ENCODE data around the gene TRAFD1. TPM values are rescaled to one million over a fixed set of nuclear protein-coding genes. Genes with fewer than 3 reads are reported as not detected.

TRAFD1 gene, protein sequence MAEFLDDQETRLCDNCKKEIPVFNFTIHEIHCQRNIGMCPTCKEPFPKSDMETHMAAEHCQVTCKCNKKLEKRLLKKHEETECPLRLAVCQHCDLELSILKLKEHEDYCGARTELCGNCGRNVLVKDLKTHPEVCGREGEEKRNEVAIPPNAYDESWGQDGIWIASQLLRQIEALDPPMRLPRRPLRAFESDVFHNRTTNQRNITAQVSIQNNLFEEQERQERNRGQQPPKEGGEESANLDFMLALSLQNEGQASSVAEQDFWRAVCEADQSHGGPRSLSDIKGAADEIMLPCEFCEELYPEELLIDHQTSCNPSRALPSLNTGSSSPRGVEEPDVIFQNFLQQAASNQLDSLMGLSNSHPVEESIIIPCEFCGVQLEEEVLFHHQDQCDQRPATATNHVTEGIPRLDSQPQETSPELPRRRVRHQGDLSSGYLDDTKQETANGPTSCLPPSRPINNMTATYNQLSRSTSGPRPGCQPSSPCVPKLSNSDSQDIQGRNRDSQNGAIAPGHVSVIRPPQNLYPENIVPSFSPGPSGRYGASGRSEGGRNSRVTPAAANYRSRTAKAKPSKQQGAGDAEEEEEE
- total RNA-seq (2021; fragmentation: NEBNext Ultra II Directional; extraction: Animal tissue kit (Norgen Biotek cat#: 25700)) (33.1 and 36.3 TPM in 2 replicates), polyA plus RNA-seq (2011; rRNA removed) (16.1 and 18.1 TPM in 2 replicates), polyA minus RNA-seq (2011; rRNA and poly(A)+ RNA removed) (28.5 and 32.7 TPM in 2 replicates)
- polyA plus RNA-seq (2011; cell fraction: cytosol; rRNA removed) = 24.2 TPM
- 20.6 TPM for polyA plus RNA-seq (2011; cell fraction: nucleus; rRNA removed)
- 28.4 to 33.5 TPM (median 31.0 TPM) in 4 replicates for polyA plus RNA-seq (2012, experiment 1 of 2)
- 25.2 TPM for polyA plus RNA-seq (2012, experiment 2 of 2)
- polyA plus RNA-seq (2013, experiment 1 of 2) = 17.9 TPM
- polyA plus RNA-seq (2013, experiment 2 of 2) = 16.1 TPM
- 10.0 TPM for polyA minus RNA-seq (2011; cell fraction: cytosol; rRNA and poly(A)+ RNA removed)
- 11.2 TPM for polyA minus RNA-seq (2011; cell fraction: nucleus; rRNA and poly(A)+ RNA removed)
- long read RNA-seq, experiment 1, transcript TRAFD1-202 (12 exons, 2,697 nt) = major isoform, 11 of 43 reads
- long read RNA-seq, experiment 1, partial matches to known transcripts = 25 of 43 reads
- long read RNA-seq, experiment 1, other reads (novel, unspliced or antisense) = 6 of 43 reads
- long read RNA-seq, experiment 2, transcript TRAFD1-202 (12 exons, 2,697 nt) = major isoform, 7 of 16 reads
- long read RNA-seq, experiment 2, partial matches to known transcripts = 9 of 16 reads
- long read RNA-seq, experiment 2, other reads (novel, unspliced or antisense) = 0 of 16 reads

DNA sequence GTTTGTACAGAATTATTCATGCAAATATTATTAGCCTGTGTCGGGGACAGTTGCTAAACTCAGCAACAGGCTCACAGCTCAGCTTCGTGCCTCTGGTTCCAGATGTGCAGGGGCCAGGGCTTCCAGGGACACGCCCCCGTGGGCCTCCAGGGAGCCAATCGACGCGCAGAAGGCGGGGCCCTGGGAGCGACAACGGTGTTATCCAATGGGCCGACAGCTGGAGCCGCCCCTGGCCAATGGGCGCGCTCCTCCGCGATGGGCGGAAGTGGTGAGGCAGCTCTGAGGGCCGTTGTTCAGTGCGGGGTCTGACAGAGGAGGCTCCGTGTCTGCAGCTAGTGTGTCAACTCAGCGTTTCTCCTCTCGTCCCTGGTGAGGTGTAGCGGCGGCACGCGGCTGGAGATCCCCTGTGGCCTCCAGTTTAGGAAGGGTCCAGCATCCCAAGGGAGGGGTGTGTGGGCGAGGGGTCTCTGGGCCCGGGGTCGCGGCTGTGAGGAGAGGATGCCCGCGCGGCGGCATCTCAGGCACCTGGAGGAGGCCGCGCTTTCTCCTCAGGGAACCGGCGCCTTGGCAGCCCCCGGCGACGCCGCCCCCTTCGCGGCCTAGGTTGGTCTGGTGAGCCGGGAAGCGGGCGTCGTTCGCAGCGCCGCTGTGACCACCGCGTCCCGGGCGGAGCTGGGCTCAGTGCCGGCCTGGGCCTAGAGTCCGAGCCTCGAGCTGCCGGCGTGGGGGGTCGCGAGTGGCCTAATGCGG lies at the start of gene TRAFD1:
TSS of gene TRAFD1 (plus strand) at position 311 of the 750 bp plus-strand sequence. CDS start 4,963 bp downstream, outside the sequence.
- Histone ChIP-seq H4K20me1 (replicated peaks in 1 of 2; ENCODE audit: control insufficient read depth in 1 of 2, insufficient read depth in 2 of 2, low read length in 2 of 2) (peaks cover 2% of the 10 kb centered on the region in 2 experiments), H3K14ac (ENCODE audit: insufficient read length) (no peak within 1 kb of the TSS), H4K8ac (ENCODE audit: extremely low read depth, insufficient read depth, low read length) (peak within 1 kb of the TSS; percentile 42), H3K23me2 (ENCODE audit: low read depth, low read length) (peaks cover 4% of the 10 kb centered on the region; the same call in 1 of the 2 replicates), H4K5ac (ENCODE audit: insufficient read length, low read depth, low read length) (no peak within 1 kb of the TSS), H3K4me2 (ENCODE audit: insufficient read depth in 1 of 2, low read depth in 2 of 2, low read length in 2 of 2) (peak within 1 kb of the TSS; percentile 77 to 91), H2AK5ac (ENCODE audit: low read depth, low read length) (no peak within 1 kb of the TSS), H3K27ac (ENCODE audit: low read depth, low read length) (no peak within 1 kb of the TSS), H2AFZ (ENCODE audit: low read length) (peak within 1 kb of the TSS; percentile 26; the same call in 1 of the 2 replicates), H2BK12ac (ENCODE audit: low read depth, low read length) (no peak within 1 kb of the TSS), H3K27me3 (replicated peaks in 1 of 4; ENCODE audit: control insufficient read depth in 3 of 4, extremely low read depth in 1 of 4, insufficient read depth in 3 of 4, low read length in 3 of 4) (no peaks in the 10 kb centered on the region), H3K9ac (replicated peaks in 1 of 4; ENCODE audit: extremely low read depth in 1 of 4, low read depth in 3 of 4, low read length in 3 of 4) (peak within 1 kb of the TSS; percentile 51 to 81 (median 58)), H2BK15ac (ENCODE audit: low read length) (no peak within 1 kb of the TSS), H3K79me1 (ENCODE audit: low read depth, low read length) (no peaks in the 10 kb centered on the region), H3K4me1 (replicated peaks in 1 of 4; ENCODE audit: control insufficient read depth in 3 of 4, insufficient read depth in 4 of 4, low read length in 3 of 4) (peaks cover 0 to 4% (median 1%) of the 10 kb centered on the region in 4 experiments; a peak in 4 of 7 replicates), H3K23ac (ENCODE audit: insufficient read length) (no peak within 1 kb of the TSS), H3K4me3 (ENCODE audit: extremely low read depth in 1 of 4, insufficient read depth in 2 of 4, low read depth in 3 of 4, low read length in 4 of 4) (peak within 1 kb of the TSS; percentile 51 to 87 (median 82)), H3K56ac (replicated peaks; ENCODE audit: insufficient read length, low read depth, low read length) (no peak within 1 kb of the TSS), H3K4ac (replicated peaks; ENCODE audit: insufficient read length, low read depth, low read length) (no peak within 1 kb of the TSS), H2BK20ac (ENCODE audit: low read length) (no peak within 1 kb of the TSS), H2BK120ac (replicated peaks; ENCODE audit: low read depth, low read length) (no peak within 1 kb of the TSS), H3K9me3 (ENCODE audit: insufficient read depth in 2 of 2, low read depth in 1 of 2, low read length in 1 of 2) (no peaks in the 10 kb centered on the region), H4K91ac (replicated peaks; ENCODE audit: insufficient read length, low read length) (no peak within 1 kb of the TSS), H3K79me2 (ENCODE audit: control insufficient read depth in 1 of 2, insufficient read depth in 2 of 2, low read length in 2 of 2) (peaks cover 2 to 5% of the 10 kb centered on the region in 2 experiments; a peak in 1 of 4 replicates), H3K36me3 (ENCODE audit: control insufficient read depth in 2 of 4, insufficient read depth in 4 of 4, low read length in 3 of 4) (no peaks in the 10 kb centered on the region), H2BK5ac (ENCODE audit: low read depth, low read length) (no peak within 1 kb of the TSS; the same call in 1 of the 2 replicates), H3K18ac (ENCODE audit: extremely low read depth, low read length) (no peak within 1 kb of the TSS)
- FAIRE-seq (no peak), DNase-seq (ENCODE audit: low read depth in 1 of 2, low spot score in 2 of 2) (peak; percentile 88 to 99)
- 2% methylated on average over 43 of the region's 63 CpGs; no CpG with 5 or more reads in 1 of the 2 experiments for WGBS, 2 experiments (ENCODE audit: extremely low coverage in 1 of 2, insufficient coverage in 1 of 2, insufficient read length in 1 of 2, insufficient replicate concordance in 2 of 2, low coverage in 1 of 2, low lambda C conversion rate in 2 of 2, missing lambda C conversion rate in 1 of 2)
- CTCF ChIA-PET (ENCODE audit: partially characterized antibody) = interaction anchor here (1.0 to 1.2 kb wide), 3 partner anchors 10 to 39 kb away, joined by 3 to 4 read pairs (median 3); no protein-coding TSS in a partner anchor
- POLR2A ChIA-PET (ENCODE audit: partially characterized antibody) = interaction anchor here (1.1 to 8.1 kb wide), 7 partner anchors 8 to 112 kb away, joined by 3 to 90 read pairs (median 5); partner anchors contain the start of genes ERP29, NAA25 and TMEM116
- TF ChIP-seq GABPA (IDR thresholded peaks at IDR 0.05; ENCODE audit: borderline replicate concordance, insufficient read depth, low read length) = peak; percentile 81; the same call in 1 of the 2 replicates
- TF ChIP-seq TAF7 (optimal IDR thresholded peaks at IDR 0.05; ENCODE audit: borderline replicate concordance, low read depth, low read length) = no peak
- peak in 1 of 2 experiments; percentile 81; a peak in 2 of 3 replicates for TF ChIP-seq POLR2A (IDR thresholded peaks at IDR 0.05; ENCODE audit: control extremely low read depth in 1 of 2, low read depth in 2 of 2, low read length in 2 of 2)
- peak; percentile 76 for TF ChIP-seq PHF8 (conservative IDR thresholded peaks at IDR 0.05; ENCODE audit: low read depth, low read length)
- peak; percentile 84 for TF ChIP-seq TBP (IDR thresholded peaks at IDR 0.05; ENCODE audit: low read depth, low read length)

All from H1 (cell line).